T-cell (primary cell): ENCODE data around the gene LRFN2. TPM values are rescaled to one million over a fixed set of nuclear protein-coding genes. Genes with fewer than 3 reads are reported as not detected.

Experiments
- ATAC-seq, 4 experiments: fragments of 200-7000 bp in 3 of 4; fragments of 150-1000 bp in 1 of 4; cut with Tn5 transposase; replicated peaks in 1 of 4; 1 replicate in 3 of 4; 2 replicates in 1 of 4; pipeline ENCODE4 v1.10.0; 2021; ENCODE audit warnings: moderate library complexity in 3 of 4, mild to moderate bottlenecking in 2 of 4, moderate number of reproducible peaks in 1 of 4
- CTCF ChIA-PET, 2 donors: fragments of 300-600 bp; sonication (Branson Sonifier 250); formaldehyde crosslinking; loops; one replicate each; lab custom pipeline; 2022; ENCODE audit warnings: antibody characterized with exemption in 2 of 2; lab: Charles Lee
- POLR2A ChIA-PET, 2 donors: fragments of 300-600 bp; sonication (Branson Sonifier 250); formaldehyde crosslinking; loops; one replicate each; lab custom pipeline; 2022; ENCODE audit warnings: antibody characterized with exemption in 2 of 2; lab: Charles Lee
- DNase-seq, 35 experiments: peaks; one replicate each; pipeline versions ENCODE4 v3.0.0 to v3.0.0-alpha.2; 2013 to 2023
- H3K27ac ChIP-seq: one replicate; pipeline ENCODE4 v1.5.1; 2013; ENCODE audit warnings: low read length
- H3K27me3 ChIP-seq, 2 experiments: replicated peaks in 1 of 2; 1 replicate in 1 of 2; 2 replicates in 1 of 2; pipeline versions ENCODE4 v1.6.1 to v1.7.0; 2013; ENCODE audit warnings: low read length in 1 of 2, mixed read lengths in 1 of 2; ENCODE audit not compliant: control insufficient read depth in 2 of 2, insufficient read depth in 2 of 2; ENCODE audit errors: extremely low read depth in 1 of 2
- H3K36me3 ChIP-seq, 2 donors: 1 replicate in 1 of 2; 2 replicates in 1 of 2; pipeline versions ENCODE4 v1.6.1 to v1.7.0; 2013; ENCODE audit warnings: low read length in 1 of 2; ENCODE audit not compliant: control insufficient read depth in 2 of 2, insufficient read depth in 1 of 2; ENCODE audit errors: extremely low read depth in 1 of 2
- H3K4me1 ChIP-seq, 2 experiments: 1 replicate in 1 of 2; 2 replicates in 1 of 2; pipeline versions ENCODE4 v1.6.1 to v1.7.0; 2013; ENCODE audit warnings: low read length in 2 of 2, mixed read lengths in 1 of 2; ENCODE audit not compliant: insufficient read depth in 2 of 2, control insufficient read depth in 1 of 2; ENCODE audit errors: extremely low read depth in 1 of 2
- H3K4me3 ChIP-seq, 2 donors: 1 replicate in 1 of 2; 2 replicates in 1 of 2; pipeline versions ENCODE4 v1.5.1 to v1.7.0; 2013; ENCODE audit warnings: mild to moderate bottlenecking in 2 of 2, low read length in 1 of 2, moderate library complexity in 1 of 2; ENCODE audit not compliant: control insufficient read depth in 1 of 2; ENCODE audit errors: extremely low read depth in 1 of 2
- H3K9me3 ChIP-seq: 2 replicates; pipeline ENCODE4 v1.7.0; 2013
- H3K27ac Mint-ChIP-seq, 2 donors: one replicate each; pipeline ENCODE4 v1.8.0; 2020 to 2021; ENCODE audit warnings: mild to moderate bottlenecking in 2 of 2, mixed read lengths in 2 of 2
- H3K27me3 Mint-ChIP-seq, 2 donors: one replicate each; pipeline ENCODE4 v1.8.0; 2021 to 2022; ENCODE audit warnings: mixed read lengths in 2 of 2
- H3K36me3 Mint-ChIP-seq: one replicate; pipeline ENCODE4 v1.8.0; 2021; ENCODE audit warnings: mixed read lengths
- H3K4me1 Mint-ChIP-seq, 3 donors: one replicate each; pipeline ENCODE4 v1.8.0; 2020 to 2022; ENCODE audit warnings: mixed read lengths in 3 of 3, mild to moderate bottlenecking in 1 of 3
- H3K4me3 Mint-ChIP-seq, 3 donors: one replicate each; pipeline ENCODE4 v1.8.0; 2020 to 2022; ENCODE audit warnings: mild to moderate bottlenecking in 3 of 3, mixed read lengths in 3 of 3, moderate library complexity in 3 of 3
- H3K9me3 Mint-ChIP-seq, 3 donors: one replicate each; pipeline ENCODE4 v1.8.0; 2020 to 2022; ENCODE audit warnings: mixed read lengths in 3 of 3
- WGBS: methylation state at CpG from one replicate; pipeline ENCODE4 v1.1.5; 2013; ENCODE audit warnings: missing lambda C conversion rate; ENCODE audit not compliant: insufficient coverage; 5-methylcytosine and 5-hydroxymethylcytosine counted together
- total RNA-seq, 35 experiments: library from RNA in 6 of 35; stranded (reverse) in 6 of 35; fragments of 120-200 nt in 1 of 35; gene quantifications; one replicate each; pipeline versions ENCODE4 v1.2.1 to v1.2.4 and lab custom pipeline; 2013 to 2026

Gene LRFN2
- total RNA-seq, 5 donors from 2014 or later (not counting 1 experiment from before 2014, with no cell fraction given), result 0.12 to 1.7 (median 0.92) TPM

- WGBS, result 83% methylated on average over 2 of the region's 7 CpGs
- peaks cover 0 to 1% of the 10 kb centered on the region in 2 donors for H3K27me3 Mint-ChIP-seq
Observed at GRCh38 chr6:40532349-40533000, 54.7 kb downstream of the LRFN2 start.

DNA sequence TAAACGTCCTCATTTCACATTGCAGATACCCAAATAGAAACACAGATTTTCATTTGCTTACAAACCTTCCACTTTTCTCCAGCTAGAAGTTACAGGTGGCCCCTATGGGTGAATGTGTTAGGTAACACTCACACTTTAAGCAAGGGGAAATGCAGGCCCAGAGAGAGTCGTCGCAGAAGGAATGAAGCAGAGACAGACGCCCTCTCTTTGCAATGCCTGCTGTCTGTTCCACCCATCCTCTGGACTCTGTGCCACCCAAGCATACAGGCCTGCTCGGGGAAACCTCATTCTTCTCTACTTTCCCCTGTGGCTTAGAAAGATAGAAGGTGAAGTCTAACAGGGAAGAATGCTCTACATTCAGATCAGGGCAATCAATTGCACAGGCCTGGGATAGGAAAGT is 57.2 kb downstream of the LRFN2 start:
- no peaks in the 10 kb centered on the region for H3K4me1 ChIP-seq
- ATAC-seq, result no peak
- no peak overlapping the region for H3K27ac Mint-ChIP-seq

More at GRCh38 chr6:40532349-40533000, 54.7 kb downstream of the LRFN2 start:
- ChIA-PET CTCF (interaction anchor here in 1 of 2 donors (0.7 kb wide), 1 partner anchor 18 kb away, joined by 3 read pairs; no protein-coding TSS in a partner anchor), POLR2A (no interaction called here)
- Mint-ChIP-seq H3K4me3 (no peak overlapping the region), H3K9me3 (no peaks in the 10 kb centered on the region), H3K4me1 (no peaks in the 10 kb centered on the region), H3K27ac (no peak overlapping the region), H3K36me3 (no peaks in the 10 kb centered on the region)
- Histone ChIP-seq H3K4me3 (no peak overlapping the region), H3K27me3 (peaks cover 0 to 12% of the 10 kb centered on the region in 2 experiments), H3K4me1 (no peaks in the 10 kb centered on the region), H3K27ac (no peak overlapping the region), H3K36me3 (no peaks in the 10 kb centered on the region), H3K9me3 (no peaks in the 10 kb centered on the region)
- DNase-seq, result no peak
- ATAC-seq, result no peak

GRCh38 chr6:40529040-40529439 is 58.1 kb downstream of the LRFN2 start:
- WGBS, result 100% methylated on average over 1 of the region's 4 CpGs
- no peak overlapping the region for H3K4me3 Mint-ChIP-seq
- CTCF ChIA-PET, result no interaction called here

More for the DNA sequence above, 57.2 kb downstream of the LRFN2 start:
- H3K36me3 Mint-ChIP-seq, result no peaks in the 10 kb centered on the region
- no peak overlapping the region for H3K4me3 Mint-ChIP-seq
- no peaks in the 10 kb centered on the region for H3K9me3 ChIP-seq
- no peak for DNase-seq
- POLR2A ChIA-PET, result no interaction called here
- H3K36me3 ChIP-seq, result no peaks in the 10 kb centered on the region
- no CpG with 5 or more reads among the region's 5 CpGs for WGBS
- peaks cover 0 to 7% of the 10 kb centered on the region in 2 experiments for H3K27me3 ChIP-seq
- no peak overlapping the region for H3K4me3 ChIP-seq
- CTCF ChIA-PET, result no interaction called here
- H3K4me1 Mint-ChIP-seq, result no peaks in the 10 kb centered on the region
- H3K27ac ChIP-seq, result no peak overlapping the region
- peaks cover 0 to 1% of the 10 kb centered on the region in 2 donors for H3K27me3 Mint-ChIP-seq
- no peaks in the 10 kb centered on the region for H3K9me3 Mint-ChIP-seq

GRCh38 chr6:40528051-40528450 is 59.1 kb downstream of the LRFN2 start:
- no peaks in the 10 kb centered on the region for H3K36me3 Mint-ChIP-seq
- H3K9me3 Mint-ChIP-seq, result no peaks in the 10 kb centered on the region
- H3K27ac ChIP-seq, result no peak overlapping the region
- H3K9me3 ChIP-seq, result no peaks in the 10 kb centered on the region
- POLR2A ChIA-PET, result no interaction called here
- H3K27ac Mint-ChIP-seq, result no peak overlapping the region
- ATAC-seq (no peak), DNase-seq (no peak)
- no peak overlapping the region for H3K4me3 Mint-ChIP-seq
- CTCF ChIA-PET, result interaction anchor here in 1 of 2 donors (0.7 kb wide), 1 partner anchor 331 kb away, joined by 3 read pairs; no protein-coding TSS in a partner anchor
- H3K27me3 ChIP-seq, result peaks cover 0 to 3% of the 10 kb centered on the region in 2 experiments
- H3K4me1 Mint-ChIP-seq, result peaks cover 0 to 5% (median 0%) of the 10 kb centered on the region in 3 donors
- H3K4me3 ChIP-seq, result no peak overlapping the region
- WGBS, result 93% methylated on average over 3 of the region's 5 CpGs
- H3K36me3 ChIP-seq, result no peaks in the 10 kb centered on the region
- H3K4me1 ChIP-seq, result no peaks in the 10 kb centered on the region
- peaks cover 0 to under 1% of the 10 kb centered on the region in 2 donors for H3K27me3 Mint-ChIP-seq

More at GRCh38 chr6:40529040-40529439, 58.1 kb downstream of the LRFN2 start:
- H3K4me1 Mint-ChIP-seq, result peaks cover 0 to 5% (median 0%) of the 10 kb centered on the region in 3 donors
- DNase-seq (no peak), ATAC-seq (no peak)
- no peak overlapping the region for H3K27ac Mint-ChIP-seq
- H3K36me3 ChIP-seq, result no peaks in the 10 kb centered on the region
- POLR2A ChIA-PET, result no interaction called here
- H3K27ac ChIP-seq, result no peak overlapping the region
- H3K9me3 ChIP-seq, result no peaks in the 10 kb centered on the region
- H3K36me3 Mint-ChIP-seq, result no peaks in the 10 kb centered on the region
- peaks cover 0 to 1% of the 10 kb centered on the region in 2 donors for H3K27me3 Mint-ChIP-seq
- H3K4me1 ChIP-seq, result no peaks in the 10 kb centered on the region
- no peaks in the 10 kb centered on the region for H3K9me3 Mint-ChIP-seq
- H3K4me3 ChIP-seq, result no peak overlapping the region
- H3K27me3 ChIP-seq, result peaks cover 0 to 3% of the 10 kb centered on the region in 2 experiments

- CTCF ChIA-PET, result no interaction called here
- WGBS, result 89% methylated on average over 6 of the region's 6 CpGs
- Histone ChIP-seq H3K27me3 (peaks cover 0 to 5% of the 10 kb centered on the region in 2 experiments), H3K9me3 (no peaks in the 10 kb centered on the region), H3K4me1 (no peaks in the 10 kb centered on the region), H3K4me3 (no peak overlapping the region), H3K27ac (no peak overlapping the region), H3K36me3 (no peaks in the 10 kb centered on the region)
- Mint-ChIP-seq H3K27ac (no peak overlapping the region), H3K4me1 (peaks cover 0 to 5% (median 0%) of the 10 kb centered on the region in 3 donors), H3K4me3 (no peak overlapping the region), H3K36me3 (no peaks in the 10 kb centered on the region), H3K9me3 (no peaks in the 10 kb centered on the region), H3K27me3 (no peaks in the 10 kb centered on the region)
- POLR2A ChIA-PET, result no interaction called here
- ATAC-seq (no peak), DNase-seq (no peak)
Observed at GRCh38 chr6:40526036-40526435, 61.1 kb downstream of the LRFN2 start.

- Mint-ChIP-seq H3K27ac (no peak overlapping the region), H3K9me3 (no peaks in the 10 kb centered on the region), H3K4me1 (peaks cover 1 to 7% (median 3%) of the 10 kb centered on the region in 3 donors), H3K4me3 (no peak overlapping the region), H3K27me3 (peaks cover 0 to 2% of the 10 kb centered on the region in 2 donors), H3K36me3 (no peaks in the 10 kb centered on the region)
- WGBS, result 57% methylated on average over 2 of the region's 6 CpGs
- Histone ChIP-seq H3K27ac (no peak overlapping the region), H3K36me3 (no peaks in the 10 kb centered on the region), H3K9me3 (no peaks in the 10 kb centered on the region), H3K4me1 (no peaks in the 10 kb centered on the region), H3K4me3 (no peak overlapping the region), H3K27me3 (peaks cover 0 to 15% of the 10 kb centered on the region in 2 experiments)
- no peak for ATAC-seq
- CTCF ChIA-PET, result no interaction called here
- POLR2A ChIA-PET, result no interaction called here
- no peak for DNase-seq
Observed at GRCh38 chr6:40524797-40525585, 62.2 kb downstream of the LRFN2 start.
